ENCODE measurements around the gene FIG4. TPM values are rescaled to one million over a fixed set of nuclear protein-coding genes. Genes with fewer than 3 reads are reported as not detected.
A peak's percentile ranks its signal among the peaks of the same experiment; 100 is the strongest.
"Not testable (repeated sequence)": the region's sequence is repeated elsewhere in the genome, so short reads cannot be mapped to it uniquely, and the experiment has no call there.

FIG4 gene
- total RNA-seq, 1 experiment from 2014 or later: 9.4 TPM

DNA sequence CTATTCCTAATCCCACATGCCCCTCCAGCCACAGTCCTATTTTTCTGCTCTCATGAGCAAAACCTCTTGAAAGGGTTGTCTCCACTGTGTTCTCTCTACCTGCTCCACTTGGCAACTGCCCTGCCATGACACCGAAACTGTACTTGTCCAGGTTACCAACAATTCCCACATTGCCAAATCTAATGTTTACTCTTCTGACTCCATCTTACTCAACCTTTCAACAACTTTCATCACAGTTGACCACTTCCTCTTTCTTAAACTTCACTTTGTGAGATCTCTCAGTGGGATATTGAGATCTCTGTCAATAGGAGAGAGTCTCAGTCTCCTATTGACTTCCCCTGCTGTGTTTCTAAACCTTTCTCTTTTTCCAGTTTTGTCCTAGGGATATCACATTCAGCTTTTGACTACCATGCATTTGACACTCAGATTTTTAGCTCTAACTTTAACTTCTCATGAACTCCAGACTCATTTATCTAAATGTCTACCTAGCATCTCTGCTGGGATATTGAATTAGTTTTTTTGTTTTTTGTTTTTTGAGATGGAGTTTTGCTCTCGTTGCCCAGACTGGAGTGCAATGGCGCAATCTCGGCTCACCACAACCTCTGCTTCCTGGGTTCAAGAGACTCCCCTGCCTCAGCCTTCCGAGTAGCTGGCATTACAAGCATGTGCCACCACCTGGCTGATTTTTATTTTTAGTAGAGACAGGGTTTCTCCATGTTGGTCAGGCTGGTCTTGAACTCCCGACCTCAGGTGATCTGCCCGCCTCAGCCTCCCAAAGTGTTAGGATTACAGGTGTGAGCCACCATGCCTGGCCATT is 81.1 kb downstream of the FIG4 start:
- in situ Hi-C loops (cut with HindIII; ENCODE audit: low pct_unique_long_range_greater_than_20kb, low sequenced_read_pairs); DNase-seq (ENCODE audit: low read depth): not testable (repeated sequence)

DNA sequence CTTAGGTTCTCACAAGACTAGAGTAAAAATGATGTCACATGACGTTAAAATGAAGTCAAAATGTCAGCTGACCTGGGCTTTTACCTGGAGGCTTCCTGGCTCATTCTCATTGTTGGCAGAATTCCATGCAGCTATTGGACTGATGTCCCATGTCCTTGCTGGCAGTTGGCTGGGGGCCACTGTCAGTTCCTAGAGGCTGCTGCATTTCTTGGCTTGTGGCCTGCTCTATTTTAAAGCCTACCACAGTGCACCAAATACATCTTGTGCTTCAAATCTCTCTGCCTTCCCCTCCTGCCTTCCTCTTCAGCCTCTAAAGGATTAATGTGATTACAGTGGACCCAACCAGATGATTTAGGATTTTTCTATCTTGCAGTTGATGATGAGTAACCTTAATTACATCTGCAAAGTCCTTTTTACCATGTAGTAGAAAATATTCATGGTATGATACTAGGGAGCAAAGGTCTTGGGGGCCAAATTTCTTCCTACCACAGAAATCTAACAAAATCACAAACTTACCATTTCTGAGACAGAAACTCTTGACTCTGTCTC is 81.9 kb downstream of the FIG4 start:
- in situ Hi-C loops (cut with HindIII; ENCODE audit: low pct_unique_long_range_greater_than_20kb, low sequenced_read_pairs): no loop called here
- DNase-seq (ENCODE audit: low read depth): no peak

DNA sequence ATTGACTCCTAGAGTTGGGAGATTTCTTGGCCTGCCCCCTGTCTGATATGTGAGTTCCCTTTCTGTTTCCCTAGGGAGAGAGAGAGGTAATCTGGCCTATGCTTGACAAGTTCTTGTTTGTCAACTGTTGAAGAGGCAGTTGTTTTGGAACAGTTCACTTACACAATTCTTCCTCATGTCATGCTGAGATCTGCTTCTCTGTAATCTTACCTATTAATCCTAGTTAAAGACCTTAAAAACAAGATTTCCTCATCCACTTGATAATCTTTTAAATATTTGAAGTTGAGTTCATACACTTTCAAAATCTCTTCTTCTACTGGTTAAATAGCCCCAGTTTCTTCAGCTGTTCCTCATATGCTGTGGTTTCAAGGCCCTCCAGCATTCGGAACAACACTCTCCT is 89.9 kb downstream of the FIG4 start:
- in situ Hi-C loops (cut with HindIII; ENCODE audit: low pct_unique_long_range_greater_than_20kb, low sequenced_read_pairs): no loop called here
- DNase-seq (ENCODE audit: low read depth): no peak

DNA sequence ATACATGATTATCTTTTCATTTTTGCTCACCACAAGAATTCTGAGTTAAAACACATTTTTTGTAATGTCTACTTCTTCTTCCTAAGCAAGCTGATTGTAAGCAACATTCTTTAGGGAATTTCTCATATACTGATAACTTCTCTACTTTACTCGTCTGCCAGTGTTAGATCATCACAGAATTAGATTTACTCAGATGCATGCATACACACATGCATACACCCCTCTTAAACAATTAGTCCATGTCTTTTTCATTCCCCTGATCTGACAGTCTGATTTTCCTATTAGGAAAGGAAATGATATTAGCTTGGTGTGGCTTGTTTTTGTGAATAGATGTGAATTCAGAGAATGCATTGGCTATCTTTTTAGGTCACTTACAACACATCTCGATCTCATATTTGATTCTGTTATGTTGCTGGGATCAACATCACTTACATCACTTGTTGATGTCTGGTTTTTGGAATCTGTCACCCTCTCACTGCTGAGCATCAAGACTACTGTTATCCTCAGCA is 91.4 kb downstream of the FIG4 start:
- in situ Hi-C loops (cut with HindIII; ENCODE audit: low pct_unique_long_range_greater_than_20kb, low sequenced_read_pairs): no loop called here
- DNase-seq (ENCODE audit: low read depth): no peak

DNA sequence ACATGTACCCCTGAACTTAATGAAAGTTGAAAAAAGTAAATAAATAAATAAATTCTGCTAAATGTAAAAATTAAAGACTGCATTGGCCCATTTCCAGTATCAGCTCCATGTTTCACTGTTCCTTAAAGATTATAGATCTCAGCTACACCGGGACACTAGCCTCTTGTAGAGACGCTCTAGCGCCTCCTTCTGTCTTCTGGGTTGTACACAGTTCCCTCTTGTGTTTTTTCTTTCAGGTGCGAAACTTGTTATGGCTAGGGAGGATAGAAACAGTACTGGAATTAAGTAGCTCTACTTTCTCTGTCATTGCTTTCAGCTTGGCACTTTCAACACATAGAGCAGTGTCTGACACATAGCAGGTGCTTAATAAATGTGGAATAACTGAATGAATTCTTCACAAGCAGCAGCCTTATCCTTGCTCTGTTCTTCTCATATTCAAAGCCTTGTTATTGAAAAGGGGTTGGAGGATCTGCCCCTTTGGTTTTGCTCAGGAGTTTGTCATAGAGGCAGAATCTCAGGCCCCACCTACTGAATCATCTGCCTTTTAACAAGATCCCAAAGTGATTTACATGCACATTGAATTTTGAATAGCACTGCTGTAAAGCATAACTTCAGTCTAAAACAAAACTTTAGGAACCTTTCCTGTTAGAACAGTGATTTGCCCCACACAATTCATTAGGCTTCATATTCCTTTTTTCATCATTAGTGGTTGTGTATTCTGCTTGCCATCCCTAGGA is 92.3 kb downstream of the FIG4 start:
- in situ Hi-C loops (cut with HindIII; ENCODE audit: low pct_unique_long_range_greater_than_20kb, low sequenced_read_pairs): no loop called here
- DNase-seq (ENCODE audit: low read depth): no peak

DNA sequence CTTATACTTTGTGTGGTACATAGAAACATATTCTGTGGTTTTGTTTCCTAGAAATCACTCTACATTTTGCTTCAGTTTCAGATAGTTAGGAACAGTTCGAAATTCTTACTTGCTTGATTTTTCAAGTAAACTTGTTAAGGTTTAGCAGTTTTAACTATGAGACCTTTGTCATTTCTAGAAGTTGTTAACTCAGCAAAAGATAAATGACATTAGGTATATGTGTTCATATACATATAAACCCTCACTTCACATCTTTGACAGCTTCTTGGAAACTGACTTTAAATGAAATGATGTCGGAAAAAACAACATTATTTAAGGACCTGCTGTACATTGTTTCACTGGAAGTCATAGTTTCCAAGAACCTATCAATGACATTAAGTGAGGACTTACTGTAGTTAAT is 96.2 kb downstream of the FIG4 start:
- in situ Hi-C loops (cut with HindIII; ENCODE audit: low pct_unique_long_range_greater_than_20kb, low sequenced_read_pairs): no loop called here
- no peak for DNase-seq (ENCODE audit: low read depth)

DNA sequence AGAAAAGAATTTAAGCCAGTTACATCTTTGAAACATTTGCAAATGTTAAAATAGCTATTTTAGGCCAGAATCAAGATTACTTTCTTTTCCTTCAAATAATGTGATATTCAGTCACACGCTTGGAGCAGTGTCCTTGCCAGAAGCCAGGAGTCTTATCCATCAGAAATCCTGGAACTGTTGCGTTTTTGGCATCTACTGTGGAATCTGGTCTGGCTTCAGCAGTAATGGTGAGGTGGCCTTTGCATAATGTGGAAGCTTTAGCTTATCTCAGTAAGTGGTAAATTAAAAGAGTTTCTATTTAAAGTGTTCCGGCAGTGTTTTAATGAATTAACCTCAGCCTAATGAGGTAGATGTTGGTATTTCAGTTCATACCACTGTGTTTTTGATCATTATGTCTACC is 97.6 kb downstream of the FIG4 start:
- in situ Hi-C loops (cut with HindIII; ENCODE audit: low pct_unique_long_range_greater_than_20kb, low sequenced_read_pairs): no loop called here
- no peak for DNase-seq (ENCODE audit: low read depth)

DNA sequence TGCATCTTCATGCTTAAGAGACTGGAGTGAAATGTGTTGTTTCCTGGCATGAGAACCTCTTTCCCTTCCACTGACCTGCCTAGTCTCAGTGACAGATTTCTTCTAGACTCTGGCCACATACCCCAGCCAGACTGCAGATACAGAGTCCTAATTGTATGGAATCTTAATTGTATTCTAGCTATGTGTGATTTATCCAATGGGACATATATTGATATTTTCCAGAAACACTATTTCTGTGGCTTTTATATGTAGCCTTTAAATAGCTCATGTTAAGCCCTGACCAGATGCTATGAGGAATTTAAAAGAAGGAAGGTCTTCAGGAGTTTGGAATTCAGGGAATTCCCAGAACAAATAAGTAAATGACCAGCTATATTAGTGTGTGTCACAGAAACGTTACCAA is 99.0 kb downstream of the FIG4 start:
- DNase-seq (ENCODE audit: low read depth): peak; percentile 3
- in situ Hi-C loops (cut with HindIII; ENCODE audit: low pct_unique_long_range_greater_than_20kb, low sequenced_read_pairs): no loop called here

DNA sequence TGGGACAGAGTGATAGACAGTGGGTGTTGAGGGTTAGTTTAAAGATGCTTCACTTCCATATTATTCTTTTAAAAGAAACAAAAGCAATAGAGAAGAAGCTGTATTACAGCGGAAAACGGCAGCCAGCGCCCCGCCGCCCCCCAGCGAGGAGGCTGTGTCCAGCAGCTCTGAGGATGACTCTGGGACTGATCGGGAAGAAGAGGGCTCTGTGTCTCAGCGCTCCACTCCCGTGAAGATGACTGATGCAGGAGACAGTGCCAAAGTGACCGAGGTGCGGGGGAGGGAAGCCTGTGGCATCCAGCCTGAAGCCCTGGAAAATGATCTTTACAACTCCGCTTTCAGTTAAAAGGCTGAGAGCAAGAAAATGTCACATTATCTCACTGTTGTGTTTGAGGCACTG is 100.2 kb downstream of the FIG4 start:
- no peak for DNase-seq (ENCODE audit: low read depth)
- in situ Hi-C loops (cut with HindIII; ENCODE audit: low pct_unique_long_range_greater_than_20kb, low sequenced_read_pairs): no loop called here

DNA sequence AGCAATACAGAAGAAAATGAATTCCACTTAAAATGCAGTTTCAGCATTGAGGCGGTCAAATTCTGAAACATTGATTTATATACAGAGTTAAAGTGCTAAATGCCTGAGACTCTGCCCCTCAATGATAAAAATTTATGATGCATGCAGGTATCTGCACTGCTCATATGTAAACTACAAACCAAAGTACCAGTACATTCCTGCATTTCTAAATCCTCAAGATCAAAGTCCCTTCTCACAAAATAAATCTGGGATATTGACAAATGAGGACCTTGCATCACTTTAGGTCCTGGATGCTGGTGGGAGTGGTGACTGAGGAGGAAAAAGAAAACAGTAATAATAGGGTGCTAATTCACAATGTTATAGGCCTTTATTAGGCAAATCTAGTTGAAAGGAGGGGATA is 101.9 kb downstream of the FIG4 start:
- DNase-seq (ENCODE audit: low read depth): peak; percentile 2
- in situ Hi-C loops (cut with HindIII; ENCODE audit: low pct_unique_long_range_greater_than_20kb, low sequenced_read_pairs): no loop called here

DNA sequence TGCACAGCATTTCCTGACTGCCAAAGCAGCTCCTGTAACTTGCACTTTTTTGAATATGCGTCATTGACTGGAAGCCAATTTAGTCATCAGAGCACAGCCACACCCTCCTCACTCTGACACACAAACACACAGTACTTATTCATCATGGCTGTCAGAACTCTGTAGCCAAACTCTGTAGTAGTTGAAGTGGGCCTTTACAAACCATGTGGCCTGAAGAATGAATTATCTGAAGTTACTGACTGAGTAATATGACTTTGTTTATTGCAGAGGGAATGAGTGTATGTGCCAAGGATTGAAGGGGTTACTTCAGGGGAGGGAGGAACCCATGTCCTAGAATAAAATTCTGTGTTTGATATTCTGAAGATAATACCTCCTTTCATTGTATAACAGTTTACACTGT is 102.7 kb downstream of the FIG4 start:
- peak; percentile 72 for DNase-seq (ENCODE audit: low read depth)
- in situ Hi-C loops (cut with HindIII; ENCODE audit: low pct_unique_long_range_greater_than_20kb, low sequenced_read_pairs): no loop called here

DNA sequence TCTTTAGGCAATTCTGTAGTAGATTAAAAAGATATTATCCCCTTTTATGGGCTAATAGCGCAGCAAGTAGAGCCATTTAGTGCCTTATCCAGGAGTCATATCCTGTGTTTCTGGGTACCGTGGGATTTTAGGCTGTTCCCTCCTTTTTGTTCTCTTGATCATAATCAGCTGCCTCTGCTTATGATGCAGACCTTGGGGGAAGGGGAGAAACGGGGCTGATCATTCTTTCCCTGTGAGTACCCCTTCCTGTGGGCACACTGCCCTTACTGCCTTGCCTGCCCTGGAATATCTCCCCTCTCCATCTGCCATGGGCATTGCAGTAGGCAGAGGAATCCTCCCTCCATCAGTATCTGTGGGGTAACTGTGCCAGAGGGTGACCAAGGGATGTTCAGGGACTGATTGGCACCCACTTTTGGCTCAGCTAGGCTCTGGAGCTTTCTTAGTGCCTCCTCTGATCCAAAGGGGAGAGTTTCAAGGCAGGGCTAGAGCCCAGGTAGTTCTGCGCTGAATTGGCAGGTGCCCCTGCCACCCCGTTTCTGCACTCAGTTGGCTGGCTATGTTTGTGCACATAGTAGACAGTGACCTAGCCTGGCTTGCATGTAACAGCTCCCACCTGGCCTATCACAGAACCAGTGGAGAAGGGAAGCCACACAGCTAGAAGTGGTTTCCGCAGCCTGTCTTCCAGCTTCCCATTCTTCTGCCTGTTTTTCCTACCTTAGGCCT is 103.3 kb downstream of the FIG4 start:
- peak; percentile 6 for DNase-seq (ENCODE audit: low read depth)

DNA sequence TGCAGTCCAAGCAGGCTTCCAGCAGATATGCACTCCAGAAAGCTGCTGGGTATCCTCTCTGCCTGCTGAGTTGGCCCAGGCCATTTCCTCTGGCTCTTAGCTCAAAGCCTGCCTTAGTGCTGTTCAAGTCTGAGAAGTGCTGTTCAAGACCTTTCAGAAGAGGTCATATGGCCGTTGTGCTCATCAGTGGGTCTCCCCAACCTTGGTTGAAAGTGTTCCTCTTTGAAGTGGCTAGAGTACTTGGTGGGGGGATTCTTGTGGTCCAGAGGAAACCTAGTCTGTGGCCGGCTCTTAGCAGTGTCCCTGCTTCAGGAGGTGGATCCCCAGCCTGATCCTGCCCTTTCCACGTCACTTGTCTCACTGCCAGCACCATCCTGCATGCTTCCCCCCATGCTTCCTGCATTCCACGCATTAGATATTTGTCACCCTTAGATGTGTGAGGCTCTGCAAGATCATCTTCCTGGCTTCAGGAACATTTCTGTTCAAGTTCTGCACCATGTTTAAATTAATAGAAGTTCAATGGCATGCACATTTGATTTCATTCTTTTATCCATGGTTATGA is 105.0 kb downstream of the FIG4 start:
- no peak for DNase-seq (ENCODE audit: low read depth)
- in situ Hi-C loops (cut with HindIII; ENCODE audit: low pct_unique_long_range_greater_than_20kb, low sequenced_read_pairs): no loop called here

More for the DNA sequence above, 103.3 kb downstream of the FIG4 start:
- in situ Hi-C loops (cut with HindIII; ENCODE audit: low pct_unique_long_range_greater_than_20kb, low sequenced_read_pairs): no loop called here

DNA sequence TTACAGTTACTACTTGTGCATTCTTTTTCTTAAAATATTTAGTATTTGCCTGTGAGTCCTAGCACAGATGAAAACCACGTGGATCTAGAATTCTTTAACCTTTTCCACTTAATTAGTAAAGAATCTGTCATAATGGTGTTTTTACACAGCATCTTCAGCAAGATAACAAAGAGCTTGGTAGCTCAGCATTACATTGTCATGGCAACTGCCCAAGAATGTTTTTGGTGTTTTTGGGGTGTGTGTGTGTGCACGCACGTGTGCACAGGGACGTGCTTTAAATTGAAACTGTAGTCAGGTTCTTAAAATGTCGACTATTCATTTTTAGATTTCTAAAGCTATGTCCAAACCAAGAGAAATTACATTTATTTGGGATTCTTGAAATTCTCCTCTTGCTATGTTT is 108.0 kb downstream of the FIG4 start:
- no peak for DNase-seq (ENCODE audit: low read depth)
- in situ Hi-C loops (cut with HindIII; ENCODE audit: low pct_unique_long_range_greater_than_20kb, low sequenced_read_pairs): no loop called here

DNA sequence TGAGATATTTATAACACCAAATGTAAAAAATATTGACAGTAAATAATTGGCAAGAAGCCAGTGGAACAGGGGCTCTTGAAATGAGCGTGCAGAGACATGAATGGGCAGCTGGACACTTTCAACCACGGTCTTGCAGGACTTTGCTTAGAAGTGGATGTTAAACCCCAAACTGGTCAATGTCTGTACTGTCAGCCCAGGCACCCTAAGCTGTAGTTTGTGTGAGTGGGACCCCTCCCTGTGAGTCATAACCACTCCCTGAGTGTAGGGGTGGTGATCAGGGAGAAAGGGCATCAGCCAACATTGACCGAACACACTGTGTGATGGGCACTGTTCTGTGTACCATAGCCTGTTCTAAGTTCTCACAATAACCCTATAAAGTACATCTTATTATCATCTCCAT is 108.6 kb downstream of the FIG4 start:
- in situ Hi-C loops (cut with HindIII; ENCODE audit: low pct_unique_long_range_greater_than_20kb, low sequenced_read_pairs): no loop called here
- no peak for DNase-seq (ENCODE audit: low read depth)

DNA sequence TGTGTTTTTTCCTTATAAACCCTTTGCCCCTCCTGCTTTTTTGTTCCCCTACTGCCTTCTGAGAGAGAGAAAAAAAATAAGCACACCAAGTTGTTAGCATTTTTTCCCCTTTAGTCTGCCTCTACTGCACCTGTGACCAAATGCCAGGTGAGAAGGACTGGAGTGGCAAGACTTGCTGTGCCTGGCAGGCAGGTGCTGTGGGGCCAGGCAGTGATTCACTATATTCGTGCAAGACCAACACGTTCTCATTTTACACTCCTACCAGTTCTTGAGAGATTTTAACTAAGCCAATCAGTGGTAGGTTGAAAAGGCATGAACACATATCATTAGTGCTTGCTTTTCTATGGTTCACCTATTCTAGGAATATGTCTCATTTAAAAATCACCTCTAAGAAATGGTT is 109.7 kb downstream of the FIG4 start:
- DNase-seq (ENCODE audit: low read depth): no peak
- in situ Hi-C loops (cut with HindIII; ENCODE audit: low pct_unique_long_range_greater_than_20kb, low sequenced_read_pairs): no loop called here

DNA sequence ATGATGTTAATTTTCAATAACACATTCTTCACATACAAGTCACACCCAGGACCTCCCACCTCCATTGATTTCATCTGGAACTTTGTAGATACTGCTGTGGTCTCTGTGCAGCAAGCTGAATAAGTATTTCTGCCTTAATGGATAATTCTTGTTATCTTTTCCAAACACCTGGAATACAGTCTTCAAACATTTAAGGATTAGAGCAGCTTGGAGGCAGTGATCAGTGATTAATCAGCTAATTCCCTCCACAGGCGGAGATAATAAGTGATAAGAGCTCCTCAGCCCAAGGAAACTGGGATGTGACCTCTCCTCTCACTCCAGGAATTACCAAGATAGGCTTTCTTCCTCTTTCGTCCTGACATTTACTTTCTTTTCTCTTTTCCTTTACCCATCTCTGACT is 110.7 kb downstream of the FIG4 start:
- DNase-seq (ENCODE audit: low read depth): no peak
- in situ Hi-C loops (cut with HindIII; ENCODE audit: low pct_unique_long_range_greater_than_20kb, low sequenced_read_pairs): no loop called here

DNA sequence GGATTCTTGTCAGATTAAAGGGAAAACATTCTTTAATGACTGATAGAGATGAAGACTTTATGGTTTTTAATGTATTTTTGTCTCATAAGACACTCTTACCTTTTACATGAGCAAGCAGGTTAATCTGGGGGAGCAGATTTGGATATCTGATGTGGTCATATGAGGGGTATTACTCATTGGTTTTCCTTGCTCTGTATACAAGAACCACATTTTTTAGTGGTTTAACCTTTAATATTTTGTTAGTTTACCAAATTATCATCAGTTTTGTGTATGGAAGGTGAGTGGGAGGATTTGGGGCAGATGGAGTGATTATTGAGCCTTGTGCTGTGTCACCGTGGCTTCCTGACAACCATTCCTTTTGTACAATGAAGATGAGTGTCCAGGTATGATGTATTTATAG is 112.9 kb downstream of the FIG4 start:
- in situ Hi-C loops (cut with HindIII; ENCODE audit: low pct_unique_long_range_greater_than_20kb, low sequenced_read_pairs): no loop called here
- no peak for DNase-seq (ENCODE audit: low read depth)

Measured in Caki2 (cell line).